Naive thymus-derived CD8-positive, alpha-beta T cell (primary cell): ENCODE measurements around the gene SHROOM2. TPM values are rescaled to one million over a fixed set of nuclear protein-coding genes. Genes with fewer than 3 reads are reported as not detected.

Experiments
- ATAC-seq, 2 donors: fragments of 150-1000 bp; cut with Tn5 transposase in 1 of 2; sonication (Bioruptor Pico), chemical (Tn5 transposase) in 1 of 2; 1 replicate in 1 of 2; 2 replicates in 1 of 2; pipeline ENCODE4 v1.10.0; 2021; ENCODE audit warnings: mild to moderate bottlenecking in 2 of 2, moderate library complexity in 2 of 2
- POLR2A ChIA-PET: fragments of 350-600 bp; sonication (Branson Sonifier 250); formaldehyde crosslinking; loops from one replicate; lab custom pipeline; 2021; ENCODE audit warnings: antibody characterized with exemption; lab: Charles Lee
- DNase-seq, 10 donors: peaks; one replicate each; pipeline versions ENCODE4 v3.0.0 to v3.0.0-alpha.2; 2020 to 2022
- H3K27ac Mint-ChIP-seq, 10 donors: one replicate each; pipeline ENCODE4 v1.8.0; 2020 to 2022; ENCODE audit warnings: mild to moderate bottlenecking in 10 of 10, mixed read lengths in 10 of 10, moderate library complexity in 4 of 10, inconsistent platforms in 1 of 10
- H3K27me3 Mint-ChIP-seq, 5 donors: one replicate each; pipeline ENCODE4 v1.8.0; 2021 to 2022; ENCODE audit warnings: mixed read lengths in 5 of 5
- H3K36me3 Mint-ChIP-seq, 3 donors: one replicate each; pipeline ENCODE4 v1.8.0; 2020 to 2022; ENCODE audit warnings: mixed read lengths in 3 of 3, mild to moderate bottlenecking in 2 of 3, inconsistent platforms in 1 of 3
- H3K4me1 Mint-ChIP-seq, 4 donors: one replicate each; pipeline ENCODE4 v1.8.0; 2021 to 2022; ENCODE audit warnings: mixed read lengths in 4 of 4
- H3K4me3 Mint-ChIP-seq, 10 donors: one replicate each; pipeline ENCODE4 v1.8.0; 2020 to 2022; ENCODE audit warnings: mild to moderate bottlenecking in 10 of 10, mixed read lengths in 10 of 10, moderate library complexity in 6 of 10, inconsistent platforms in 1 of 10
- H3K9me3 Mint-ChIP-seq, 9 donors: one replicate each; pipeline ENCODE4 v1.8.0; 2020 to 2022; ENCODE audit warnings: mixed read lengths in 9 of 9, mild to moderate bottlenecking in 3 of 9, inconsistent platforms in 1 of 9, moderate library complexity in 1 of 9
- polyA plus RNA-seq, 3 donors: library from polyadenylated mRNA; unstranded; fragments of 300-500 nt; fragmentation: Illumina TruSeq; gene quantifications; one replicate each; pipeline ENCODE4 v1.2.3, GENCODE V29; 2021
- total RNA-seq, 8 experiments: library from RNA in 2 of 8; stranded (reverse) in 2 of 8; gene quantifications; one replicate each; pipeline ENCODE4 v1.2.3 and lab custom pipeline; 2021 to 2026

The SHROOM2 gene
- total and polyA plus RNA-seq, 5 experiments from 2014 or later: not detected

- POLR2A ChIA-PET: no interaction called here
These were observed 38.3 kb downstream of the SHROOM2 start for GRCh38 chrX:9824554-9824953.

GRCh38 chrX:9825129-9825790, 39.0 kb downstream of the SHROOM2 start:
- no peak overlapping the region for H3K4me3 Mint-ChIP-seq
- POLR2A ChIA-PET: no interaction called here
- no peak for ATAC-seq

More at GRCh38 chrX:9824554-9824953, 38.3 kb downstream of the SHROOM2 start:
- Mint-ChIP-seq H3K4me1 (no peaks in the 10 kb centered on the region), H3K27ac (no peak overlapping the region), H3K9me3 (peaks cover 0 to 2% (median 0%) of the 10 kb centered on the region in 9 donors), H3K4me3 (no peak overlapping the region), H3K27me3 (peaks cover 0 to 4% (median under 1%) of the 10 kb centered on the region in 5 donors), H3K36me3 (no peaks in the 10 kb centered on the region)
- DNase-seq: no peak
- ATAC-seq: no peak

GRCh38 chrX:9825966-9826365, 39.7 kb downstream of the SHROOM2 start:
- Mint-ChIP-seq H3K36me3 (no peaks in the 10 kb centered on the region), H3K27ac (no peak overlapping the region), H3K9me3 (peaks cover 0 to 2% (median 0%) of the 10 kb centered on the region in 9 donors), H3K4me1 (no peaks in the 10 kb centered on the region), H3K4me3 (no peak overlapping the region), H3K27me3 (peaks cover 0 to 6% (median 0%) of the 10 kb centered on the region in 5 donors)
- ATAC-seq (no peak), DNase-seq (no peak)
- POLR2A ChIA-PET: no interaction called here

More at GRCh38 chrX:9825129-9825790, 39.0 kb downstream of the SHROOM2 start:
- H3K4me1 Mint-ChIP-seq: no peaks in the 10 kb centered on the region
- no peak for DNase-seq
- H3K9me3 Mint-ChIP-seq: peaks cover 0 to 2% (median 0%) of the 10 kb centered on the region in 9 donors
- no peaks in the 10 kb centered on the region for H3K36me3 Mint-ChIP-seq
- peaks cover 0 to 4% (median 0%) of the 10 kb centered on the region in 5 donors for H3K27me3 Mint-ChIP-seq
- no peak overlapping the region for H3K27ac Mint-ChIP-seq

GRCh38 chrX:9829308-9830267, 43.4 kb downstream of the SHROOM2 start:
- POLR2A ChIA-PET: no interaction called here
- Mint-ChIP-seq H3K36me3 (no peaks in the 10 kb centered on the region), H3K9me3 (peaks cover 0 to 3% (median 0%) of the 10 kb centered on the region in 9 donors), H3K4me3 (no peak overlapping the region), H3K27ac (no peak overlapping the region), H3K4me1 (no peaks in the 10 kb centered on the region), H3K27me3 (peaks cover 0 to 7% (median 0%) of the 10 kb centered on the region in 5 donors)
- no peak for DNase-seq
- ATAC-seq: no peak

- POLR2A ChIA-PET: no interaction called here
- H3K27ac Mint-ChIP-seq: no peak overlapping the region
- H3K4me3 Mint-ChIP-seq: no peak overlapping the region
- peaks cover 0 to 15% (median 3%) of the 10 kb centered on the region in 5 donors for H3K27me3 Mint-ChIP-seq
- H3K36me3 Mint-ChIP-seq: no peaks in the 10 kb centered on the region
- peaks cover 0 to 2% (median 0%) of the 10 kb centered on the region in 9 donors for H3K9me3 Mint-ChIP-seq
- ATAC-seq (no peak), DNase-seq (no peak)
- peaks cover 0 to 1% (median 0%) of the 10 kb centered on the region in 4 donors for H3K4me1 Mint-ChIP-seq
These were observed 46.6 kb downstream of the SHROOM2 start for GRCh38 chrX:9832811-9833210.

- peaks cover 0 to 2% (median 0%) of the 10 kb centered on the region in 9 donors for H3K9me3 Mint-ChIP-seq
These were observed 49.5 kb downstream of the SHROOM2 start for GRCh38 chrX:9835585-9836210.

GRCh38 chrX:9842541-9842940, 56.3 kb downstream of the SHROOM2 start:
- Mint-ChIP-seq H3K4me1 (peaks cover 0 to 10% (median 6%) of the 10 kb centered on the region in 4 donors), H3K27ac (no peak overlapping the region), H3K27me3 (peaks cover 4 to 19% (median 15%) of the 10 kb centered on the region in 5 donors), H3K36me3 (no peaks in the 10 kb centered on the region), H3K4me3 (no peak overlapping the region), H3K9me3 (peaks cover 0 to 3% (median 0%) of the 10 kb centered on the region in 9 donors)
- ATAC-seq: no peak
- POLR2A ChIA-PET: no interaction called here
- DNase-seq: peak in 1 of 10 donors; percentile 6

More at GRCh38 chrX:9835585-9836210, 49.5 kb downstream of the SHROOM2 start:
- H3K27me3 Mint-ChIP-seq: peaks cover 0 to 15% (median 10%) of the 10 kb centered on the region in 5 donors
- no peak overlapping the region for H3K27ac Mint-ChIP-seq
- no peaks in the 10 kb centered on the region for H3K36me3 Mint-ChIP-seq
- H3K4me3 Mint-ChIP-seq: no peak overlapping the region
- no peak for ATAC-seq
- peaks cover 0 to 1% (median 0%) of the 10 kb centered on the region in 4 donors for H3K4me1 Mint-ChIP-seq
- POLR2A ChIA-PET: no interaction called here
- no peak for DNase-seq

GRCh38 chrX:9844936-9845577, 58.8 kb downstream of the SHROOM2 start:
- H3K27ac Mint-ChIP-seq: no peak overlapping the region
- POLR2A ChIA-PET: no interaction called here
- peaks cover 2 to 19% (median 9%) of the 10 kb centered on the region in 5 donors for H3K27me3 Mint-ChIP-seq
- H3K4me1 Mint-ChIP-seq: peaks cover 0 to 10% (median 6%) of the 10 kb centered on the region in 4 donors
- peaks cover 0 to 3% (median 0%) of the 10 kb centered on the region in 9 donors for H3K9me3 Mint-ChIP-seq
- H3K4me3 Mint-ChIP-seq: no peak overlapping the region
- DNase-seq (no peak), ATAC-seq (no peak)
- no peaks in the 10 kb centered on the region for H3K36me3 Mint-ChIP-seq

GRCh38 chrX:9845578-9845952, 59.3 kb downstream of the SHROOM2 start:
- DNase-seq (no peak), ATAC-seq (no peak)
- Mint-ChIP-seq H3K27ac (no peak overlapping the region), H3K4me3 (no peak overlapping the region), H3K27me3 (peaks cover 2 to 20% (median 9%) of the 10 kb centered on the region in 5 donors), H3K36me3 (no peaks in the 10 kb centered on the region), H3K9me3 (peaks cover 0 to 3% (median 0%) of the 10 kb centered on the region in 9 donors), H3K4me1 (peaks cover 0 to 10% (median 6%) of the 10 kb centered on the region in 4 donors)
- POLR2A ChIA-PET: no interaction called here

GRCh38 chrX:9846631-9847030, 60.4 kb downstream of the SHROOM2 start:
- peaks cover 0 to 3% (median 0%) of the 10 kb centered on the region in 9 donors for H3K9me3 Mint-ChIP-seq
- H3K27me3 Mint-ChIP-seq: peaks cover 2 to 20% (median 9%) of the 10 kb centered on the region in 5 donors
- ATAC-seq (no peak), DNase-seq (no peak)
- peaks cover 0 to 10% (median 6%) of the 10 kb centered on the region in 4 donors for H3K4me1 Mint-ChIP-seq
- H3K27ac Mint-ChIP-seq: no peak overlapping the region
- H3K4me3 Mint-ChIP-seq: no peak overlapping the region
- POLR2A ChIA-PET: no interaction called here
- H3K36me3 Mint-ChIP-seq: no peaks in the 10 kb centered on the region

GRCh38 chrX:9847071-9847470, 60.8 kb downstream of the SHROOM2 start:
- peaks cover 2 to 20% (median 9%) of the 10 kb centered on the region in 5 donors for H3K27me3 Mint-ChIP-seq
- ATAC-seq: no peak
- no peak overlapping the region for H3K4me3 Mint-ChIP-seq
- H3K27ac Mint-ChIP-seq: no peak overlapping the region
- H3K36me3 Mint-ChIP-seq: no peaks in the 10 kb centered on the region
- POLR2A ChIA-PET: no interaction called here
- DNase-seq: no peak
- H3K4me1 Mint-ChIP-seq: peaks cover 0 to 10% (median 6%) of the 10 kb centered on the region in 4 donors
- peaks cover 0 to 3% (median 0%) of the 10 kb centered on the region in 9 donors for H3K9me3 Mint-ChIP-seq
